HG02852 (cell line): ENCODE measurements around the gene LIME1.

Experiments
- ATAC-seq: cut with Tn5 transposase; IDR thresholded peaks from one replicate; pipeline ENCODE4 v1.9.1; 2021; ENCODE audit warnings: mild to moderate bottlenecking, moderate library complexity; ENCODE audit not compliant: unreplicated experiment

The LIME1 gene

GRCh38 chr20:63748934-63749270 lies 12.4 kb downstream of the LIME1 start:
- no peak for ATAC-seq

GRCh38 chr20:63749597-63750508 lies 13.4 kb downstream of the LIME1 start:
- ATAC-seq, result no peak

- no peak for ATAC-seq
Measured at GRCh38 chr20:63750807-63751470, 14.5 kb downstream of the LIME1 start.

- ATAC-seq, result no peak
Measured at GRCh38 chr20:63751471-63752271, 15.2 kb downstream of the LIME1 start.

- ATAC-seq, result no peak
Measured at GRCh38 chr20:63752411-63753101, 16.1 kb downstream of the LIME1 start.

GRCh38 chr20:63753381-63753780 lies 16.9 kb downstream of the LIME1 start:
- no peak for ATAC-seq

- no peak for ATAC-seq
Measured at GRCh38 chr20:63754008-63754407, 17.5 kb downstream of the LIME1 start.

- no peak for ATAC-seq
Measured at GRCh38 chr20:63755933-63756647, 19.6 kb downstream of the LIME1 start.

GRCh38 chr20:63756648-63756991 lies 20.2 kb downstream of the LIME1 start:
- ATAC-seq, result no peak

GRCh38 chr20:63758152-63758551 lies 21.7 kb downstream of the LIME1 start:
- no peak for ATAC-seq

- no peak for ATAC-seq
Measured at GRCh38 chr20:63759377-63759901, 23.0 kb downstream of the LIME1 start.

- ATAC-seq, result no peak
Measured at GRCh38 chr20:63765082-63765873, 28.8 kb downstream of the LIME1 start.

GRCh38 chr20:63765902-63766301 lies 29.4 kb downstream of the LIME1 start:
- ATAC-seq, result no peak

GRCh38 chr20:63766695-63767426 lies 30.4 kb downstream of the LIME1 start:
- no peak for ATAC-seq

- ATAC-seq, result no peak
Measured at GRCh38 chr20:63767456-63767855, 31.0 kb downstream of the LIME1 start.

- ATAC-seq, result no peak
Measured at GRCh38 chr20:63767886-63768285, 31.4 kb downstream of the LIME1 start.

GRCh38 chr20:63768591-63769515 lies 32.4 kb downstream of the LIME1 start:
- ATAC-seq, result no peak
